ENCODE measurements around the gene HIP1R. TPM values are rescaled to one million over a fixed set of nuclear protein-coding genes. Genes with fewer than 3 reads are reported as not detected.

The HIP1R gene
- total and polyA plus RNA-seq, 2 of the 4 experiments (the other 2 are of a cell fraction) = 13.8 to 18.5 TPM

DNA sequence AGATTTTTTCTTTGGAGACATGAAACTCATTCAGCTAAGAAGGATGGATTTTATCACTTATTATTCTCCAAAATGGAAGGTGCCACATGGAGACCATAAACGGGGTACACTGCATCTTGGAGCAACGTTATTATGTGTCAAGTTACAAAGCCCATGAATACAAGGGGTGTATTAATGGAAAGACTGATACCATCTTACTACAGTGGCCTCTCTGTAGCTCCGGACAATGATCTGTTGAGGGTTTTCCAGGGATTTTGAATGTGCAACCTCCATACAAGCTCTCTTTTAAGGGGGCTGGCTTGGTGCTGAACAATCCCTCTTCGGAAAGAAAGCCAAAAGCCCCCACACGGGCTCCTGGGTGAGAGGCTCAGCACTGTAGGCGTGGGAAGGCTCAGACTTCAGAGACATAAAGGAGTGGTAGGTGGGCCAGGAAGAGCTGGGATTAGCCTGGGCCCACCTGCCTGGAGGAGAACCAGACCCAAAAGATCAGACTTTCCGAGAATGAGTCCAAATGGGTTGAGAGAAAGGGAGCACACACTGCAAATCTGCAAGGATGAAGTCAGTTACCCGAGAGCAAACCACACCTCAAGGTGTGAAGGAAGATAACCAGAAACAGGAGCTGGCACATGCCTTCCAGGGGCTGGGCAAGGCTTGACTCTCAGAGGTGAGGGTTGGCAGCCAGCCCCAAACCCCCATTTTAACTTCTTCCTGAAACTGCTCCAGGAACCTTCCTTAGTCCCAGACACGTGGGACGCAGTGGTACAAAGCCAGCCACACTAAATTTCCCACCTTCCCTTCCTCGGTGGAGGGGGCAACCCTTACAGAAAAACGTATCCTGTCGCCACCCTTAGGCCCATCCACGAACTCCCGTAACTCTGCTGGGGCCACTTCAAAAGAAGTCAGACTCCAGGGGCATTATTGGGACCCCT lies 59.2 kb downstream of the HIP1R start (continued):
- no peak for TF ChIP-seq ELK1 (IDR thresholded peaks at IDR 0.05; ENCODE audit: borderline replicate concordance, low read depth, low read length)
- TF ChIP-seq RCOR1 (IDR thresholded peaks at IDR 0.05; ENCODE audit: insufficient replicate concordance, low read length) = no peak

All from IMR-90 (cell line).